Skeletal muscle satellite cell (primary cell): Measurements from ENCODE around the gene TUBGCP2.
"Not testable (repeated sequence)": the region's sequence is repeated elsewhere in the genome, so short reads cannot be mapped to it uniquely, and the experiment has no call there.

Source experiments
- H3K27me3 ChIP-seq: 2 replicates; pipeline ENCODE4 v1.7.0; 2013; ENCODE audit warnings: low read length; ENCODE audit not compliant: control insufficient read depth, insufficient read depth
- H3K36me3 ChIP-seq: 2 replicates; pipeline ENCODE4 v1.7.0; 2013; ENCODE audit warnings: mild to moderate bottlenecking, control low read depth, low read length; ENCODE audit not compliant: insufficient read depth
- H3K4me1 ChIP-seq: 2 replicates; pipeline ENCODE4 v1.7.0; 2013; ENCODE audit warnings: low read length; ENCODE audit not compliant: control insufficient read depth, insufficient read depth
- H3K4me2 ChIP-seq: 2 replicates; pipeline ENCODE4 v1.7.0; 2013; ENCODE audit warnings: mild to moderate bottlenecking, low read length
- H3K4me3 ChIP-seq: 2 replicates; pipeline ENCODE4 v1.7.0; 2013; ENCODE audit warnings: low read length
- H3K9ac ChIP-seq: 2 replicates; pipeline ENCODE4 v1.7.0; 2013; ENCODE audit warnings: mild to moderate bottlenecking, low read depth, low read length, moderate library complexity
- H3K9me3 ChIP-seq: replicated peaks from 2 replicates; pipeline ENCODE4 v1.7.0; 2013; ENCODE audit warnings: mild to moderate bottlenecking, control low read depth, low read length

Gene TUBGCP2

GRCh38 chr10:133327651-133328357 is 19.1 kb upstream of the TUBGCP2 start:
- H3K27me3 ChIP-seq = peaks cover 64% of the 10 kb centered on the region
- no peaks in the 10 kb centered on the region for H3K36me3 ChIP-seq
- no peak overlapping the region for H3K4me3 ChIP-seq
- no peak overlapping the region for H3K9ac ChIP-seq
- no peak overlapping the region for H3K4me2 ChIP-seq
- no peaks in the 10 kb centered on the region for H3K9me3 ChIP-seq
- H3K4me1 ChIP-seq = peaks cover 8% of the 10 kb centered on the region

GRCh38 chr10:133326745-133327650 is 18.3 kb upstream of the TUBGCP2 start:
- Histone ChIP-seq H3K4me2 (no peak overlapping the region), H3K27me3 (peaks cover 56% of the 10 kb centered on the region), H3K4me3 (no peak overlapping the region), H3K9me3 (no peaks in the 10 kb centered on the region), H3K9ac (no peak overlapping the region), H3K4me1 (peaks cover 8% of the 10 kb centered on the region), H3K36me3 (no peaks in the 10 kb centered on the region)

DNA sequence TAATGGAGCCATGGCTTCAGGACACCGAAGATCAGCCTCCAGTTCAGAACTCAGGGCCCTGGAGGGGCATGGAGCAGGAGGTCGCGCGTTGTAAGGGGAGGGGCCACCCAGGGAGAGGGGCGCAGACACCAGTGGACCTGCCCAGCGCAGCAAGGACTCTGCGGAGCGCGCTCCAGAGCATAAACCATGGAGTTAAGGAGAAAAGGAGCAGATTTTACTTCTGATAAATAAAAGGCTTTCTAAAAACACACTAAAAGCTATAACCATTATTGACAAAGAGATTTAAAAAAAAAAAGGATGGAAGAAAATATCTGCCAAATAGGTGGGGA is 17.5 kb upstream of the TUBGCP2 start:
- no peak overlapping the region for H3K4me3 ChIP-seq
- peak overlapping the region; percentile 76 for H3K4me2 ChIP-seq
- H3K36me3 ChIP-seq = no peaks in the 10 kb centered on the region
- peaks cover 8% of the 10 kb centered on the region for H3K4me1 ChIP-seq
- no peaks in the 10 kb centered on the region for H3K9me3 ChIP-seq
- H3K27me3 ChIP-seq = peaks cover 48% of the 10 kb centered on the region
- H3K9ac ChIP-seq = no peak overlapping the region

GRCh38 chr10:133325440-133326222 is 17.0 kb upstream of the TUBGCP2 start:
- Histone ChIP-seq H3K4me1 (peaks cover 8% of the 10 kb centered on the region), H3K36me3 (no peaks in the 10 kb centered on the region), H3K27me3 (peaks cover 43% of the 10 kb centered on the region), H3K4me3 (peak overlapping the region; percentile 39), H3K9ac (no peak overlapping the region), H3K9me3 (no peaks in the 10 kb centered on the region), H3K4me2 (peak overlapping the region; percentile 76)

DNA sequence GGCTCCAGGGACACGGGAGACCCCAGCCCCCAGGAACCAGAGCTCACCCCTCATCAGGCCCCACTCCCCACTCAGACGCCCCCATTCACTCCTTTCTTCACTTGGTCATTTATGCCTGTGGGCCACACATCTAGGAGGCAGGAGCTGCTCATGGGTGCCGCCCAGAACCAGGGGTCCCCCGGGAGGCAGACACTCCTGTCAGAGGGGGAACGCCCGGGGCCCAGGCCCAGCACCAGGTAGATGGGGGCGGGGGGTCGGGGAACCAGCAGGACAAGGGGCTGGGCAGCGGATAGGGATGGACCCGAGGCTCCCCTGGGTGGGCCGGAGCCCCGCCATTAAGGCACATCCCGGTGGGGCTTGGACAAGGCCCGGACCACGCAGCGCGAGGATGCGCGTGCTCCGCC is 16.2 kb upstream of the TUBGCP2 start:
- Histone ChIP-seq H3K9ac (no peak overlapping the region), H3K4me1 (peaks cover 5% of the 10 kb centered on the region), H3K27me3 (peaks cover 43% of the 10 kb centered on the region)

GRCh38 chr10:133324198-133324792 is 15.6 kb upstream of the TUBGCP2 start:
- Histone ChIP-seq H3K4me3 (no peak overlapping the region), H3K36me3 (no peaks in the 10 kb centered on the region), H3K4me2 (peak overlapping the region; percentile 58), H3K9me3 (no peaks in the 10 kb centered on the region), H3K27me3 (peaks cover 45% of the 10 kb centered on the region), H3K4me1 (peaks cover under 1% of the 10 kb centered on the region), H3K9ac (no peak overlapping the region)

More for the DNA sequence above, 16.2 kb upstream of the TUBGCP2 start:
- Histone ChIP-seq H3K4me3 (no peak overlapping the region), H3K4me2 (peak overlapping the region; percentile 76), H3K9me3 (no peaks in the 10 kb centered on the region), H3K36me3 (no peaks in the 10 kb centered on the region)

- not testable (repeated sequence) for H3K9ac ChIP-seq, H3K4me2 ChIP-seq, H3K4me1 ChIP-seq, H3K36me3 ChIP-seq, H3K9me3 ChIP-seq, H3K4me3 ChIP-seq
- H3K27me3 ChIP-seq = peaks cover 30% of the 10 kb centered on the region
These were observed 13.5 kb upstream of the TUBGCP2 start for GRCh38 chr10:133322064-133322709.

GRCh38 chr10:133320852-133321422 is 12.3 kb upstream of the TUBGCP2 start:
- H3K4me1 ChIP-seq = not testable (repeated sequence)

DNA sequence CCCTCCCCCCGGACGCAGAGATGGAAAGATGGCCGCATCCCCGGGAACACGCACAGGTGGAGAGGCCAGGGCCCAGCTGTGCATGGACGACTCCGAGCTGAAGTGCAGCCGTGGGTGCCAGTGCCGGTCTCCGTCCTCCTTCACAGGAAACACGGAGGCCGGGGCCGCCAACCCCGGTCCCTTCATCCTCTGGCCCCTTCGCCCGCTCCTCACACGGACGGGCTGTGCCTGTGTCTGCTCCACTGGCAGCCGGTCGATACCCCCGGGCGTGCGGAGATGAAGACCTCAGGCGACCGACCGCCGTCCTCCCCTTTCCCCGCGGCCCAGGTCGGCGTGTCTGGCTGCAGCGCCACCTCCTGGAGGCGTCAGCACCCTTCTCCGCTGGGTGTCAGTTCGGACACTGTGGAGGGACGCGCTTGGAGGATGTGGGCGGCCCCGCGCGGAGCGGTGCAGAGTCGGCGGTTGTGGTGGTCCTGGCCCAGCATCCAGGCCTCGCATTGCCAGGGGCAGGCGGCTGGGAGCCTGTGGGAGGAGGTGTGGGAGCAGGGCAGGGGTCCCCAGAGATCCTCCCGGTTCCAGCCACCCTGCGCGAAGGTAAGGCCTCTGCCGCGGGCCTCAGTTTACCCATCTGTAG is 9.9 kb upstream of the TUBGCP2 start:
- H3K27me3 ChIP-seq = peaks cover 7% of the 10 kb centered on the region
- no peaks in the 10 kb centered on the region for H3K9me3 ChIP-seq
- no peaks in the 10 kb centered on the region for H3K36me3 ChIP-seq
- H3K4me2 ChIP-seq = peak overlapping the region; percentile 82
- peak overlapping the region; percentile 61 for H3K4me3 ChIP-seq
- H3K4me1 ChIP-seq = peaks cover 3% of the 10 kb centered on the region
- peak overlapping the region; percentile 21 for H3K9ac ChIP-seq

More at GRCh38 chr10:133320852-133321422, 12.3 kb upstream of the TUBGCP2 start:
- not testable (repeated sequence) for H3K36me3 ChIP-seq, H3K4me2 ChIP-seq, H3K9ac ChIP-seq, H3K4me3 ChIP-seq, H3K9me3 ChIP-seq
- peaks cover 17% of the 10 kb centered on the region for H3K27me3 ChIP-seq

DNA sequence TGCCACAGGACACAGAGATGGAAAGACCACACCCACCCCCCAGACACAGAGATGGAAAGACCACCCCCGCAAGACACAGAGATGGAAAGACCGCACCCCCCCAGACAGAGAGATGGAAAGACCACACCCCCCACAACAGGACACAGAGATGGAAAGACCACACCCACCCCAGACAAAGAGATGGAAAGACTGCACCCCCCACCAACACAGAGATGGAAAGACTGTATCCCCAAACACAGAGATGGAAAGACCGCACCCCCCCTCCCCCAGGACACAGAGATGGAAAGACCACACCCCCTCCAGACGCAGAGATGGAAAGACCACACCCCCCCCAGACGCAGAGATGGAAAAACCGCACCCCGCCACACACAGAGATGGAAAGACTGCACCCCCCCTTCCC is 8.1 kb upstream of the TUBGCP2 start:
- Histone ChIP-seq H3K9ac (no peak overlapping the region), H3K27me3 (peaks cover 7% of the 10 kb centered on the region), H3K4me1 (peaks cover 3% of the 10 kb centered on the region), H3K9me3 (no peaks in the 10 kb centered on the region), H3K4me3 (no peak overlapping the region), H3K36me3 (peaks cover 2% of the 10 kb centered on the region), H3K4me2 (no peak overlapping the region)
